Activated T-helper 1 cell treated with anti-CD3 and anti-CD28 coated beads, Interleukin-12 subunit alpha, Interleukin-12 subunit beta, Interleukin-2, Interleukin-4 antibody, amounts not matched to agents 30 ng/mL and 10 ng/mL and 1 ng/mL, durations not matched to agents 14 hours and 24 hours and 36 hours (primary cell): ENCODE data around the gene FEM1A. TPM values are rescaled to one million over a fixed set of nuclear protein-coding genes. Genes with fewer than 3 reads are reported as not detected.

Experiments used
- total RNA-seq: library from RNA; stranded (reverse); gene quantifications from 2 replicates; pipeline ENCODE4 v1.2.3, GENCODE V29; 2022

FEM1A gene
- total RNA-seq, 1 donor from 2014 or later: 24.8 TPM

Other genes with a start within 250 kb of the FEM1A start
- gene SEMA6B, start 232.1 kb upstream of the FEM1A start, total RNA-seq: not detected in 2 replicates
- 13.2 and 13.7 TPM in 2 replicates for gene TNFAIP8L1, start 152.2 kb upstream of the FEM1A start, total RNA-seq
- gene MYDGF, start 121.4 kb upstream of the FEM1A start, total RNA-seq: 97.1 and 98.0 TPM in 2 replicates
- gene DPP9, start 67.9 kb upstream of the FEM1A start, total RNA-seq: 93.6 and 95.8 TPM in 2 replicates
- gene TICAM1, start 40.0 kb downstream of the FEM1A start, total RNA-seq: 31.2 and 33.3 TPM in 2 replicates
- 33.1 and 33.2 TPM in 2 replicates for gene PLIN3, start 75.9 kb downstream of the FEM1A start, total RNA-seq
- 0.29 and 0.57 TPM in 2 replicates for gene ARRDC5, start 111.2 kb downstream of the FEM1A start, total RNA-seq
- 142 and 143 TPM in 2 replicates for gene UHRF1, start 117.8 kb downstream of the FEM1A start, total RNA-seq
- 38.9 and 45.0 TPM in 2 replicates for gene KDM4B, start 177.4 kb downstream of the FEM1A start, total RNA-seq